GM19099 (cell line): ENCODE measurements around the gene TASP1.

Experiments
- POLR2A ChIP-seq: IDR thresholded peaks from 3 replicates; pipeline ENCODE4 v1.6.1; 2011; ENCODE audit warnings: low read depth; ENCODE audit not compliant: insufficient read length; ENCODE audit errors: extremely low read depth

The TASP1 gene

DNA sequence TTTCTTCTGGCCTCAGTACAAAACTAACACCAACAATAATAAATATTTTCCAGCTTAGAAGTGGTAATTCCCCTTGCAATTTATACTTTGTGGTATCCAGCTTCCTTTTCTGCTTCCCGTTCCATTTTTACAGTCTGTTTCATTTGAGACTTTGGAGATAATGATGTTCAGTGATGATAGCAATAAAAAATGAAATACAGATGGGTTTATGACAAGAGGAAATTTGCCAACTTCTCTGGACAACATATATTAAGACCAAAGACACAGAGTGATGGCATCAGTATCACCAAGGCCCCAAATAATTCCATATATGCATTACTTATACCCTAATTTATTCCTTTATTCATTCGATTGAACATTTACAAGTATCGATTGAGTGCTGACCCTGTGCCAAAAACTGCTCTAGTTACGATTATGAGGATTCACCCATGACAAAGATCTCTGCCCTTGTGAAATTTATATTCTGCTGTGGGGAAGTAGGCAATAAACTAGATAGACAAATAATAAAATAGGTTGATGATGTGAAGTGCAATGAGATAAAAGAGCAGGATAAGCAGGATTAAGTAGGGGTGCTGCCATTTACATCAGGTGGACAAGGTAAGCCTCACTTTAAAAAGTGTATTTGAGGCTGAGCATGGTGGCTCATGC, 18.1 kb upstream of the TASP1 start:
- no peak for TF ChIP-seq POLR2A

GRCh38 chr20:13654463-13655023, 15.8 kb upstream of the TASP1 start:
- no peak for TF ChIP-seq POLR2A

DNA sequence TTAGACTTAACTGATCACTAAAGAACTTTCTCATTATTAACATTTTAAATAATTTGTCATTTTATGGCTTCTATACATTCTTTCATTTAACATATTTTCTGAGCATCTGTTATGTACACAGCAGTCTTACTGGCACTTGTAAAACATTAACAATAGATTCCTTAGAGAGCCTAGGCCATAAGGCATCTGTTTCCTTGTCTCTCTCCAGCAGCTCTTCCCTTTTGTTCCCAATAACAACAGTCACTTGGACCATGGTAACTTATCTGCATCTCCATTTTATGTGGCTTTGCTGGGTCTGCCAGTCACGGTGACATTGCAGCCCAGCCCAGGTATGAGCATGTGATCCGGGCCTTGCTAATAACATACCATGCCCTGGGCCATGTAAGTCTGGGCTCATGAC, 11.7 kb upstream of the TASP1 start:
- TF ChIP-seq POLR2A = no peak

DNA sequence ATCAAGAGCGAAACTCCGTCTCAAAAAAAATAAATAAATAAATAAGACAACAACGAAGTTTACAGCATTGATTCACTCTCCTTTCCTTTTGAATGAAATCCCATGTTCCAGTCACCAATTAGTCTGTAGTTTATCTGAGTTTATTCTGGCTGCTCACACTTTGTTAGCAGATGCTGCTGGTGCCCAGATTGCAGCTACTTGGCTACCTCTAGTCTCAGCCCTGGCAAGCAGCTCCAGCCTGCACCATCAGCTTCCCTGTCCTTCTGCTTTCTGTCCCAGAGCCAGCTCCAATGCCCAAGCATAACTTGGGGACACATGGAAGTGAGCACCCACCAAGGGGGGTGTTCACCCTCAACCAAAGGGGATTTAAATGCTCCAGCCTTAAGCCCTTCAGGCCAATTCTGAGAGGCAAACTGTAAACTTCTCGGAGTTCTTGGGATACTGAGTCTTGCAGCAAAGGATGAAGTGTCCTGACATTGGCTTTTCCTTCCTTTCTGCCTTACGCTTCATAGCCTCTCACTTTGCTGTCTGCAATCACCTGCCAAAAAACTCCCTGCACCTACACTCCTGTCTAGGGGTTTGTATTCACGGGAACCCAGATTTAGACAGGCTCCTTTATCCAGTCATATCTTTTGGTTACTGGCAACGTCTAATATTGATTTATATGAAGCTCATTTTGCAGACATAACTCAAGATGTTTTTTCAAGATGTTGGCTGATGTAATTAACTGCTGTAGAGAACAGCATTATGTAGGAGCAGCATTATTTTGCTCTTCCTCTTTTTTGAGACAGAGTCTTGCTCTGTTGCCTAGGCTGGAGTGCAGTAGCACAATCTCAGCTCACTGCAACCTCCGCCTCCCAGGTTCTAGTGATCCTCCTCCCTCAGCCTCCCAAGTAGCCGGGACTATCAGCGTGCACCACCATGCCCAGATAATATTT, 9.8 kb upstream of the TASP1 start:
- no peak for TF ChIP-seq POLR2A

- TF ChIP-seq POLR2A = no peak
Measured at GRCh38 chr20:13644010-13644409, 5.3 kb upstream of the TASP1 start.

- TF ChIP-seq POLR2A = no peak
Measured at GRCh38 chr20:13639150-13639497, 392 bp upstream of the TASP1 start.

DNA sequence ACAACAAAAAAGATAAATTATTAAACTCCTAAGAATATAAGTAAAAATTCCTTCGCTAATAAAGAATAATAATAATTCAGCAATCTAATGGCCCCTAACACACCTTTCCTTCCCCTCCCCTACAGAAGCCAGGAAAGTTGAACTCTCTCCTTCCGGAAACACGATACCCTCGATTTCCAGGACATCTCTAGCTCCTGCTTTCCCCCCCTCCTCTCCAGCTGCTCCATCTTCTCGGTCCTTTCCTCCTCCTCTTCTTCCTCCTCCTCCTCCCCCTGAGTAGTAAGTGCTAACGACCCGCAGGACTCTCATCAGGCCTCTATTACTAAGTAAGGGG, 603 bp downstream of the TASP1 start:
- TF ChIP-seq POLR2A = no peak

- TF ChIP-seq POLR2A = no peak
Measured at GRCh38 chr20:13632431-13632830, 6.3 kb downstream of the TASP1 start.

DNA sequence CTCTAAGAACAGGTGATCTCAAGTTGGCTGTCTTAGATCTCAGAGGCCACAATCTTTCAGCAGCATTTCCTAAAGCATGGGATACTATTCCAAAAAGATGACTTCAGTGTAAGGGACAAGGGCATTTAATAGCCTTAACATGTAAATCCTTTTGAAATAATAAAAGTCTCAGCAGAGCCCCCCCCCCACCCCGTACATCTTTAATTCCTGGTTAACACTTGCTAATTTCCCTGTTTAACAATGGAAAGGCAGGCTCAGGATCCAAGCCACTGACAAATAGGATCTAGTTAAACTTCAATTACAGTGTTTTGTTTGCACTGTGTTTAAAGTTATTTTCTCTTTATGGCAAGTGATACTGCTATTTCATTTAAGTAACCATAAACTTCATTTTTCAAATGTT, 12.0 kb downstream of the TASP1 start:
- no peak for TF ChIP-seq POLR2A

DNA sequence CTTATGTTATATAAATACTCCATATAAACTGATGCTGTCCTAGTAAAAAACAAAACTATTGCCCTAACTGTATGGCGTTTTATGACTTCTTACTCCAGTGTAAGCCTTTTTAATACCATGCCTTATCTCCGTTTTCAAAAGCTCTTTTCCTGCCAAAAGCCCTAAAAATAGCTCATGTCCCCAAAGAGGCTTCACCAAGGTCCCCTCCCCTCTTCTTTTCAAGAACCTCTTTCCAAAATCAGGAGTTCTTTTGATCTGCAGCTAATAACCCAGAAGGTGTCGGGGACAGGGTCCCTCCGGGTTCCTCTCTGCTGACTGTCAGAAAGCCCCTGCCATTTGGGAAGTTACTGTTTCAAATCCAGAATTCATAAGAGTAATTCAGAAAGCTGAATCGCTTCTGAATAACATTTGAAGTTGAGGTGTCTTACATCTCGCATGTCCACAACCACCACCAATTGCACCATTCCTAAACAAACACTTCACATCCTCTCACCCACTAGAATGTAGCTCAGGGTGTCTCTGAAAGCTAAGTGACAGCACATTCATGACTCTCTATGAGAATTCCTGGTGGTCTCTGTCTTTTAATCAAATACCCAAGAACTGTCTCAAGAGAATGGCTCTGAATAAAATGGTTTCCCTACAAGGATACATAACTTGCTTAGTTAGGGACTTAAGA, 13.3 kb downstream of the TASP1 start:
- no peak for TF ChIP-seq POLR2A

DNA sequence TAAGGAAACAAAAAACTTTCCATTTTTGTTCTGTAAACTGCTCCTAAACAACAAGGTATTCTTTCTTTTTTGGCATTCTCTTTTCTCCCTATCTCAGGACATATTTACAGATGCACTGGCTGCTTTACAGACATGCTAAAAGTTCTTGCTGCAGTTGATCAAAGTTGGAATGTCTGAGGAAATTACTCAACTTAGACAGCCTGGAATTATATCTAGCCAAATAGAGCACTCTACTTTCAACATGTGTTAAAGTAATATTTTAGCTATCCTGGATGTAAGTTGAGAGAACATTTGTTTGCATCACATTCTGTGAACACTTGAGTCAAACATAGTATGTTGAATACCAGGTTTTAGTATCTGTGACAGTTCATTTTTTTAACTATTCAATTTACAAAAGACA, 24.8 kb downstream of the TASP1 start:
- no peak for TF ChIP-seq POLR2A

DNA sequence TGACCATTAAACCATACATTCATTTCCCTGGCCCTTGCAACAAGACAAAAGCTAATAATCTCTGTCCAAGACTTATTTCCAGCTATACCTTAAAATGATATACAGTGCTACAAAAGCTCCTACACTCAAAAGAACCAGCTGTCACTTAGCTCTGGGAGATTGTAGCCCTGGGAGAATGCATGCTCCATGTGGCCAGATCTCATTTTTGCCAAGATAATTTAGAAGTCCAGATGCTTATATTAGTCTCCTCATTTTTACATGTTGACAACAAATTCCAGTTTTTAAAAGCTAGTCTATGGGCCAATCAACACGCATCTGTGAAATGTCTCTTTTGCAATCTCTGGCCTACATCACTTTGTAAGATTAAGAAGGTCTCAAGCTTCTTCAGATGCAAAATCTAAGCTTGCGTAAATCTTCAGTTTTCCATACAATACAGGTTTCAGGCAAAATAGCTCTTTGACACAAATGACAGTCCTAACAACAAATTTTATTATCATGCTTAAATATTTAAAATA, 27.1 kb downstream of the TASP1 start:
- TF ChIP-seq POLR2A = no peak

- no peak for TF ChIP-seq POLR2A
Measured at GRCh38 chr20:13610184-13610583, 28.5 kb downstream of the TASP1 start.

GRCh38 chr20:13608066-13608465, 30.7 kb downstream of the TASP1 start:
- TF ChIP-seq POLR2A = no peak

- no peak for TF ChIP-seq POLR2A
Measured at GRCh38 chr20:13588049-13588448, 50.7 kb downstream of the TASP1 start.

- TF ChIP-seq POLR2A = no peak
Measured at GRCh38 chr20:13587370-13587769, 51.4 kb downstream of the TASP1 start.

GRCh38 chr20:13586133-13586532, 52.6 kb downstream of the TASP1 start:
- TF ChIP-seq POLR2A = no peak
